NCI-H526 treated with DMSO at 0.1 percent for 48 hours (cell line): ENCODE results near the gene FAM204A.

Experiments
- DNase-seq: peaks from one replicate; lab custom pipeline; 2025; lab: John Stamatoyannopoulos, UW

Gene FAM204A

DNA sequence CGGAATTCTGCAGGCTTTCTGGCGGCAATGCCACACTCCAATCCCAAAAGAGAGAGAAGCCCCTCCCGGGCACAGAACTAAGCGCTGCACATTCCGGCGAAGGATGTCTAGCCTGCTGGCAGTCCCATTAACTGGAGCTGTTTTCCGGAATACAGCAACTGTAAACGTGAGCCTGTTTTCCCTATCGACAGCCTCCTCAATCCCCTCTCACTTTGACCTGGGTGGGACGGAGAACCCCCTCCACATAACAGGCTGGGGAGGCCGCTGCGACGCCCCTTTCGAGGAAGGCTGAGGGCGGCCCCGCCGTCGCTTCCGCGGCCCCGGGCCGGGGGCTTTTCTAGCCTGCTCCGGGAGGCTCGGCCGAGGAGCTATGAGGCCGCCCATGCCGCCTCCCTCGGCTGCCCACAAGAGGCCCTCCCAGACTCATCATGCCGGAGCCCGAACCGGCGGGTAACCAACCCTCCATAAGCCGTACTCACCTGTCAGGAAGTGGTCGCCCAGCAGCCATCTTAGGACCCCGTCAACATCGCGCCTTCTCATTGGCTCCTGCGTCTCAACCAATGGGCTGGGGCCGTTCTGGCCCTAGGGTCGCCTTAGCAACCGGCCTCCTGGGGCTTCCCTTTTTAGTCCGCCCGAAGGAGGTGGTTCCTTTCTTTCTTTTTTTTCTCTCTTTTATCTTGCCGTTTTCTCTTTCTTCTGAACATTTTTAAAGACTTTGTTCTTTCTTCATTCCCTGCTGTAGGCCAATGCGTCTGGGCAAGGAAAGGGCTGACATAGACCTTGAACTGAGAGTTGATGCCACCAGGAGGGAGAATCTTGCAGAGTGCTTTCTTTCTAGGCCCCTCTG lies at the start of gene FAM204A:
TSS of gene FAM204A (minus strand) at position 534 of the 847 bp plus-strand sequence. CDS start 5,909 bp downstream, outside the sequence.
- DNase-seq: peak; percentile 75

- DNase-seq: no peak
Observed at GRCh38 chr10:118383699-118384098, 41.6 kb upstream of the FAM204A start.

GRCh38 chr10:118383063-118383689 lies 41.1 kb upstream of the FAM204A start:
- no peak for DNase-seq

- no peak for DNase-seq
Observed at GRCh38 chr10:118374404-118374803, 32.3 kb upstream of the FAM204A start.

GRCh38 chr10:118373786-118374185 lies 31.7 kb upstream of the FAM204A start:
- DNase-seq: no peak

DNA sequence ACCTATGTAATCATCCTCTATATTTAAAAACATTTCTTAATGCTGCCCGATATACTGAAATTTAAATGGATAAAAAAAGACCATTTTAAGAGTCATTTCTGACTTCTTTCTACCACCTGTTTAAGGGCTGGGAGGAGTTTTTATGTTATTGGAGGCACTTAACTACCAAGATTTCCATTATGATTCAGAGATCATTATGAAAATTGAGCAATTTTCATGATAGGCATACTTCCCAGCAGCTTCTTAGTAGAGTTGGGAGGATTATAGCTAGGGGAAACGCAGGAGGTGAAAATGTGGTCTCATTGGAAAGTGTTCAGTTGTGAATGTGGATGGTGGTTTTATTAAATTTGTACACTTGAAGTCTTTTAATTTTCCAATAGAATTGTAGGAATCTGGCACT lies 28.4 kb upstream of the FAM204A start:
- no peak for DNase-seq

DNA sequence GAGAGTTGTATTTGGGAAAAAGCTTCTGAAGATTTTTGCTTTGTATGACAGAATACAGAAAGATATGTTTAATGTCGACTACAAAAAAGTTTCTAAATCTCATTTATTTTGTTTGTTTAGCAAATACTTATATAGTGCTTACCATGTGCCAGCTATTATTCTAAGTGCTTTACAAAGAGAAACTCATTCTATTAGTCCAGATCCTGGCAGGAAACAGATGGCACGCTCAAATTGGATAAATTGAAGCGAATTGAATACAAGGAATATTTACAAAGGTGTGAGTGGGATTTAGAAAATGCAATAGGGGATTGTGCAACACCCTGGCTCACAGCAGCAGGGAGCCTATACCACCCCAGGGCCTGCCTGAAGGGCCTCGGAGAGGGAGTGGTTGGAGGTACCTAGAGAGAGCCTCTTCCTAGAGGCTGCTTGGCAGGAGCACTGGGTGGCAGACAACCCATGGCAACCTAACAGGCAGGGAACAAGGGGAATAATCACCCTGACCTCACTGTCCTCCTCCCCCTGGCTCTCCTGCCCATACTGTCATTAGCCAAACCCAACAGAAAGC lies 27.6 kb upstream of the FAM204A start:
- DNase-seq: no peak

DNA sequence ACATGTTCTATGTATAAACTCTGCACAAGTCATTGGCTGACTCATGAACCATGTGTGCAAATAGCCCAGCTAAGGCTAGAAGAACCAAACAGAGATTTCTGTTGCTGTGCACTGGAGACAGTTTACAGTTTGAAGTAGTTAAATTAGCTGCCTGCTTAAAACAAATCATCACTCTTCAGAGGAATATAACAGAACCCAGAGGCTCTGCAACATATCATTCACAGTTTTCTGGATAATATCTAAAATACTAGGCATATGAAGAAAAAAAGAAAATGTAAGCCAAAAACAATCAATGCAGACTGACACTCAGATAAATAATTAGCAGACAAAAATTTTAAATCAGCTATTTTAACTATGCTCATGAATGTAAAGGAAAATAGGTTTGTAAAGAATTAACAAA lies 23.6 kb upstream of the FAM204A start:
- DNase-seq: no peak

DNA sequence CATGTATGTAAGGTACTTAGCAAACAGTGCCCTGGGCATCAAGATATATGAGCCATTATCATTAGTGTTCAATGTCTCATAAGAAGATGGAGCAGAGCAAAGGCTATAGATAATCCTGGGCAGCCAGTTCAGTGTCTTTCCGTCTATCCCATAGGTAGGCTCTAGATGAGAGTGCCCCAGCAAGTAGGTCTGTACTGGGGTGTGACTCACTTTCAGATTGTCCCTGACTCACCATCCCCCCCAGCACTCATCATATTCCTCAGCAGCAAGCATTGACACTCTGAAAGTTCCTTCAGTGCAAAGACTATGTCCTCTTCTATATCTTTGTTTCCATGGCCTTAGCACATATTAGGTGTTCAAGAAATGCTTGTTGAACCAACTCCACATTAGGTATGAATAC lies 20.0 kb upstream of the FAM204A start:
- DNase-seq: no peak

- peak; percentile 66 for DNase-seq
Observed at GRCh38 chr10:118358327-118358726, 16.2 kb upstream of the FAM204A start.

GRCh38 chr10:118357841-118358240 lies 15.7 kb upstream of the FAM204A start:
- DNase-seq: no peak

DNA sequence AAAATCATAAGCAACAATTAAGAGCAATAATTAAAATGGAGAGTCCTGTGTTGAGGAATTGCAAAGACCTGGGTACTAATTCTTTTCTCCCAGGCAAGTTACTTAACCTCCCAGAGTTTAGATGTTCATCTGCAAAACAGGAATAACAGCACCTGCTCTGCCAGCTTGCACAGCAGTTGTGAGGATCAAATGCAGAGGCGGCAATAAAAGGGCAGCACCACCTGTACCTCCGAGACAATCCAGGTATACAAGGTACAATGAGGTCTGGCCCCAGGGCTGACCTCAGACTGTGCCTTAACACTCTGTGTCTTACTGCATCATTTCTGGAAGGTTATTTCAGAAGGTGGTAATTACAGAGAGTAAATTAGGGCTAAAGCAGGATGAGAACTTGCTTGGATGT lies 14.5 kb upstream of the FAM204A start:
- no peak for DNase-seq

DNA sequence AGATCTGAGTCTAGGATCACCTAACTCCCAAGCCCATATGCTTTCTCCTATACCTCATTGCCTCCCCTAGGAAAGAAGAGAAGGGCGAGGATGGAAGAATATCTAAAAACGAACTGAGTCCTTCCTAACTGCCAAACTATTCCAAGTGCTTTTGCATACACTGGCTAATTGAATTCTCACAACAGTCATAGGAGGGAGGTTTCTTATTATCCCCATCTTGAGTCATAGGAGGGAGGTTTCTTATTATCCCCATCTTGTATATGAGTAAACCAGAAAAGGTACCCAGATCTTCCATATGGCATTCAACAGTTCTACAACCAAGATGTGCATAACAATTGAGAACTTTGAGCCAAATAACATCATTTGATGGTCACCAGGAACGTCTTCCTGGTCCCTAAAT lies 13.1 kb upstream of the FAM204A start:
- no peak for DNase-seq

DNA sequence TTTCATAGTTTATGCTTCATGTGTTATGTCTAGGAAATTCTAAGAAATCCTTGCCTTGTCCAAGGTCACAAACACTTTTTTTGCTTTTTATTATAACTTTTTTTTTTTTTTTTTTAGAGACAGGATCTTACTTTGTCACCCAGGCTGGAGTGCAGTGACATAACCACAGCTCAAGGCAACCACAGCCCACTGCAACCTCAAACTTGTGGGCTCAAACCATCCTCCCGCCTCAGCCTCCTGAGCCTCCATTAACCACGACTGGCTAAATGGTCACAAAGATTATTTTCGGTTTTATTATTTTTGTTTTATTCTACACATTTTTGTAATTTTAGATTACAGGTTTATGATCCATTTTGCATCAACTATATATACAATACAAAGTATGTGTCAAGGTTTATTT lies 7.1 kb upstream of the FAM204A start:
- DNase-seq: no peak

DNA sequence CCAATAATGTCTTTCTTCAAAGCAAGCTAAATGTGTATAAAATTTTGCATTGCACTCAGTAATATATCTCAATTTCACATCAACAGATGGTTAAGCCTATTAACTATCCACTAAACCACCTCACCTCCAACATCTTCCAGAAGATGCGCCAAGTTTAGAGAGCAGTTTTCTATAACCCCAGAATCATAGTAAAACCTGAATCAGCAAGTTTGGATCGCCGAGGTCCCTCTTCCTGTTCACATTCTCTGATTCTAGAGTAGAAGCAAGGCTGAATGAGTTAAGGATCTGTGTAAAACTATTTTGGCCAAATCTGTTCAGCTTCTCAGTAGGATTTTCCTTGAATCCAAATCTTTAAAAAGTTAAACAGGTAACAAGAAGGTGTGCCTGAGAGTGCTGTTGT lies 1.4 kb upstream of the FAM204A start:
- DNase-seq: no peak

GRCh38 chr10:118343115-118343514 lies 991 bp upstream of the FAM204A start:
- DNase-seq: no peak

DNA sequence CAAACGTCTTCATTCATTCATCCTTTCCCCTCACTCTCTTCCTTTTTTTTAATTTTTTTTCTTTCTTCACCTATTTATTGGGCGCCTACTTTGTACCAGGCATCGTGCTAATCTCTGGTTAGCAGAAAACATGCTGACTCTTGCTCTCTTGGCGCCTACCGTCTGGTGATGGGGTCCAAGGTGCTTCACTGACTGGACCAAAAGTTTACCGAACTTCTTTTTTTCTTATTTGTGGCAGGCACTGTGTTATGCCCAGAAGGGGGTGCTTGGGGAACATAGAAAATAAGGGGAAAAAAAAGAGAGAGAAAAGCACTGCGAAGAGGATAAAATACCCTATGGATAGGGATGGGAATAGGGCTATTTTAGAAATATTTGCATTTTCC lies 505 bp upstream of the FAM204A start:
- DNase-seq: no peak

- no peak for DNase-seq
Observed at GRCh38 chr10:118340486-118340885, 1.6 kb downstream of the FAM204A start.

DNA sequence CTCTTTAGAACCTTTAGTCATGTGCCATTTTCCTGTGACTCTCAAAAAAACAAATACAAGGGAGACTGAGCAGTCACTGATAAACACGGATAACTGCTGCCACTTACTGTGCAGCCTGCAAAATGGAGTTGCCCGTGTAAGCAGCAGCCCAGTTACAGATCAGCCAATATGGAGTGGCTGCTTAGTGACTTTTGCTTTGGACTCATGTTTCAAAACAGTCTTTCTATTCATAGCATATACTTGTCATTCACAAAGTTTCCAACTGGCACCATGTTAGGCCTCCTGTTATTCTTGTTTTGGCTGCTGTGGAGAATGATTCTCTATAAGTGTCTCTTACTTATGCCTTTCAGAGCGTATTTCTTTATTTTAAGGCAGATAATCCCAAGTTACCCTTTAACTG lies 3.0 kb downstream of the FAM204A start:
- DNase-seq: no peak

GRCh38 chr10:118337356-118337755 lies 4.8 kb downstream of the FAM204A start:
- DNase-seq: no peak

DNA sequence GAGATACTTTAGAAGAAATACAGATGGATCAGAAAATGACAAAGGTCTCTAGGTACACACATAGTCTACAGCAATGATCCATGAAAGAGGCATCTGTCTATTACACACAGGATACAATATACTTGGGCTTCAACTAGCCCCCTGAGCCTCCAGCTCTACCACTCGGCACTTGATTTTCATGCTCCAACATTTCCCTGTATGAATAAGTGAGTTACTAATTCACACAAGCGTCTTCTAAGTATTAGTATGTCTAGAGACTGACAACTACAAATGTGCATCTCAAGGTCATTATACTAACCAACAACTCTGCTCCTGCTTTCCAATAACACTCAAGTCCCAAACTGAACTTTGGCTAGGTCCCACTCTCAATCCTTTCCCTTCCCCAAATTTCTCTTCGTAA lies 8.3 kb downstream of the FAM204A start:
- DNase-seq: no peak

- DNase-seq: peak; percentile 42
Observed at GRCh38 chr10:118332948-118333710, 9.0 kb downstream of the FAM204A start.

DNA sequence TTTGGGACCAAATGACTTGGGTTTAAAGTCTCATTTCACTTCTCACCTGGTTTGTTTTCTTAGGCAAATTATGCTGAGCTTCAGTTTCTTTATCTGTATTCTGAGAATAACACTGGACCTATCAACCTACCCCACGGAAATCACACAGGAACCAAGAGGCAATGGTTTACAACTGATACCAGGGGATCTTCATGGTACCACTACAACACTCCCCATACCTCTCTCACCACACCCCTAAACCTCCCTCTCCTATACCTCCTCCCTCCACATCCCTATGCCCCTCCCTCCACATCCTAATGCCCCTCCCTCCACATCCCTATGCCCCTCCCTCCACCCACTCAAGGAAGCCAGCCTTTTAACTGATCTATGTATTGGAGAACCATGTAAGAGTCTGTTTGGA lies 9.9 kb downstream of the FAM204A start:
- peak; percentile 14 for DNase-seq
